ENCODE results near the gene IL17RE.
"Not testable (repeated sequence)": the region's sequence is repeated elsewhere in the genome, so short reads cannot be mapped to it uniquely, and the experiment has no call there.

The IL17RE gene

GRCh38 chr3:9869955-9870354, 32.7 kb upstream of the IL17RE start:
- no peaks in the 10 kb centered on the region for H3K9me3 Mint-ChIP-seq
- no peak overlapping the region for H3K27ac Mint-ChIP-seq
- H3K4me3 Mint-ChIP-seq, result no peak overlapping the region
- no peaks in the 10 kb centered on the region for H3K4me1 Mint-ChIP-seq (ENCODE audit: low read depth in 2 of 2)
- no peaks in the 10 kb centered on the region for H3K36me3 Mint-ChIP-seq (ENCODE audit: insufficient read depth)
- DNase-seq (no peak), ATAC-seq (replicated peaks) (no peak)
- no peaks in the 10 kb centered on the region for H3K27me3 Mint-ChIP-seq

- Mint-ChIP-seq H3K4me3 (no peak overlapping the region), H3K4me1 (ENCODE audit: low read depth in 2 of 2) (no peaks in the 10 kb centered on the region), H3K27me3 (peaks cover 0 to 7% of the 10 kb centered on the region in 2 donors), H3K36me3 (ENCODE audit: insufficient read depth) (no peaks in the 10 kb centered on the region), H3K9me3 (no peaks in the 10 kb centered on the region), H3K27ac (no peak overlapping the region)
- DNase-seq (no peak), ATAC-seq (replicated peaks) (no peak)
These were observed 31.7 kb upstream of the IL17RE start for GRCh38 chr3:9870978-9871377.

GRCh38 chr3:9872067-9872466, 30.6 kb upstream of the IL17RE start:
- not testable (repeated sequence) for DNase-seq; H3K27me3 Mint-ChIP-seq; H3K36me3 Mint-ChIP-seq (ENCODE audit: insufficient read depth); ATAC-seq (replicated peaks); H3K9me3 Mint-ChIP-seq; H3K4me3 Mint-ChIP-seq; H3K27ac Mint-ChIP-seq; H3K4me1 Mint-ChIP-seq (ENCODE audit: low read depth in 2 of 2)

- Mint-ChIP-seq H3K9me3 (no peaks in the 10 kb centered on the region), H3K27me3 (peaks cover 0 to 23% of the 10 kb centered on the region in 2 donors), H3K36me3 (ENCODE audit: insufficient read depth) (no peaks in the 10 kb centered on the region), H3K4me1 (ENCODE audit: low read depth in 2 of 2) (no peaks in the 10 kb centered on the region), H3K4me3 (no peak overlapping the region), H3K27ac (peak overlapping the region in 1 of 2 donors; percentile 41)
- DNase-seq, result no peak
- ATAC-seq (replicated peaks), result no peak
These were observed 27.2 kb upstream of the IL17RE start for GRCh38 chr3:9875448-9875847.

GRCh38 chr3:9876255-9876654, 26.4 kb upstream of the IL17RE start:
- not testable (repeated sequence) for H3K4me3 Mint-ChIP-seq; H3K27ac Mint-ChIP-seq; ATAC-seq (replicated peaks); H3K9me3 Mint-ChIP-seq; H3K36me3 Mint-ChIP-seq (ENCODE audit: insufficient read depth); DNase-seq; H3K4me1 Mint-ChIP-seq (ENCODE audit: low read depth in 2 of 2)
- H3K27me3 Mint-ChIP-seq, result peaks cover 0 to 23% of the 10 kb centered on the region in 2 donors

- H3K27me3 Mint-ChIP-seq, result peaks cover 0 to 23% of the 10 kb centered on the region in 2 donors
- DNase-seq (no peak), ATAC-seq (replicated peaks) (no peak)
- H3K4me1 Mint-ChIP-seq (ENCODE audit: low read depth in 2 of 2), result no peaks in the 10 kb centered on the region
- no peaks in the 10 kb centered on the region for H3K9me3 Mint-ChIP-seq
- no peak overlapping the region for H3K27ac Mint-ChIP-seq
- peaks cover 3% of the 10 kb centered on the region for H3K36me3 Mint-ChIP-seq (ENCODE audit: insufficient read depth)
- H3K4me3 Mint-ChIP-seq, result no peak overlapping the region
These were observed 25.7 kb upstream of the IL17RE start for GRCh38 chr3:9876991-9877390.

- Mint-ChIP-seq H3K27ac (no peak overlapping the region), H3K27me3 (peaks cover 0 to 23% of the 10 kb centered on the region in 2 donors), H3K4me3 (no peak overlapping the region), H3K9me3 (no peaks in the 10 kb centered on the region), H3K4me1 (ENCODE audit: low read depth in 2 of 2) (no peaks in the 10 kb centered on the region), H3K36me3 (ENCODE audit: insufficient read depth) (peaks cover 4% of the 10 kb centered on the region)
- DNase-seq, result no peak
- no peak for ATAC-seq (replicated peaks)
These were observed 23.9 kb upstream of the IL17RE start for GRCh38 chr3:9878700-9879099.

GRCh38 chr3:9879830-9880549, 22.7 kb upstream of the IL17RE start, which contains the start of gene CIDEC:
TSS of gene CIDEC (minus strand) at chr3:9880253. CDS start at chr3:9878486, 1,767 bp downstream.
- Mint-ChIP-seq H3K4me1 (ENCODE audit: low read depth in 2 of 2) (no peaks in the 10 kb centered on the region), H3K9me3 (no peaks in the 10 kb centered on the region)
- no peak for DNase-seq

GRCh38 chr3:9881441-9881840, 21.2 kb upstream of the IL17RE start:
- Mint-ChIP-seq H3K27me3 (peaks cover 7 to 23% of the 10 kb centered on the region in 2 donors), H3K36me3 (ENCODE audit: insufficient read depth) (peaks cover 4% of the 10 kb centered on the region), H3K4me1 (ENCODE audit: low read depth in 2 of 2) (no peaks in the 10 kb centered on the region), H3K4me3 (no peak overlapping the region), H3K27ac (no peak overlapping the region), H3K9me3 (no peaks in the 10 kb centered on the region)
- ATAC-seq (replicated peaks) (no peak), DNase-seq (no peak)

More at GRCh38 chr3:9879830-9880549, 22.7 kb upstream of the IL17RE start, which contains the start of gene CIDEC:
- no peak for ATAC-seq (replicated peaks)
- H3K36me3 Mint-ChIP-seq (ENCODE audit: insufficient read depth), result peaks cover 4% of the 10 kb centered on the region
- H3K27ac Mint-ChIP-seq, result no peak within 1 kb of the TSS
- no peak within 1 kb of the TSS for H3K4me3 Mint-ChIP-seq
- H3K27me3 Mint-ChIP-seq, result peaks cover 7 to 32% of the 10 kb centered on the region in 2 donors

GRCh38 chr3:9883706-9884554, 18.7 kb upstream of the IL17RE start:
- H3K36me3 Mint-ChIP-seq (ENCODE audit: insufficient read depth), result peaks cover 5% of the 10 kb centered on the region
- no peaks in the 10 kb centered on the region for H3K9me3 Mint-ChIP-seq
- DNase-seq (no peak), ATAC-seq (replicated peaks) (no peak)
- H3K27me3 Mint-ChIP-seq, result peaks cover 7 to 17% of the 10 kb centered on the region in 2 donors
- H3K4me1 Mint-ChIP-seq (ENCODE audit: low read depth in 2 of 2), result no peaks in the 10 kb centered on the region
- H3K27ac Mint-ChIP-seq, result no peak overlapping the region
- H3K4me3 Mint-ChIP-seq, result no peak overlapping the region

GRCh38 chr3:9884555-9885165, 18.0 kb upstream of the IL17RE start:
- ATAC-seq (replicated peaks), result no peak
- no peak for DNase-seq
- H3K27me3 Mint-ChIP-seq, result peaks cover 7 to 14% of the 10 kb centered on the region in 2 donors
- H3K4me3 Mint-ChIP-seq, result no peak overlapping the region
- H3K36me3 Mint-ChIP-seq (ENCODE audit: insufficient read depth), result peaks cover 10% of the 10 kb centered on the region
- H3K27ac Mint-ChIP-seq, result no peak overlapping the region
- H3K9me3 Mint-ChIP-seq, result no peaks in the 10 kb centered on the region
- no peaks in the 10 kb centered on the region for H3K4me1 Mint-ChIP-seq (ENCODE audit: low read depth in 2 of 2)

- peaks cover 4% of the 10 kb centered on the region in 2 donors for H3K4me1 Mint-ChIP-seq (ENCODE audit: low read depth in 2 of 2)
- H3K36me3 Mint-ChIP-seq (ENCODE audit: insufficient read depth), result peaks cover 22% of the 10 kb centered on the region
- no peak overlapping the region for H3K4me3 Mint-ChIP-seq
- H3K27ac Mint-ChIP-seq, result no peak overlapping the region
- H3K9me3 Mint-ChIP-seq, result no peaks in the 10 kb centered on the region
- peaks cover 7 to 9% of the 10 kb centered on the region in 2 donors for H3K27me3 Mint-ChIP-seq
- DNase-seq, result no peak
- ATAC-seq (replicated peaks), result no peak
These were observed 16.3 kb upstream of the IL17RE start for GRCh38 chr3:9886328-9886727.

GRCh38 chr3:9887480-9887879, 15.2 kb upstream of the IL17RE start:
- Mint-ChIP-seq H3K4me1 (ENCODE audit: low read depth in 2 of 2) (peaks cover 9 to 12% of the 10 kb centered on the region in 2 donors), H3K27ac (no peak overlapping the region), H3K9me3 (no peaks in the 10 kb centered on the region), H3K36me3 (ENCODE audit: insufficient read depth) (peaks cover 22% of the 10 kb centered on the region), H3K4me3 (no peak overlapping the region), H3K27me3 (peaks cover 7 to 9% of the 10 kb centered on the region in 2 donors)
- no peak for DNase-seq
- no peak for ATAC-seq (replicated peaks)

Measured in effector memory CD8-positive, alpha-beta T cell (primary cell).